OCI-LY1 (cell line): ENCODE results near the gene ZNF724.

Experiments
- EZH2 ChIP-seq: fragments of 200-600 bp; sonication (generic), shearing (Covaris generic); IDR thresholded peaks from 2 replicates; pipeline ENCODE4 v1.8.0; 2017; ENCODE audit warnings: borderline replicate concordance, mixed run types, mild to moderate bottlenecking, antibody characterized with exemption, low read length, moderate library complexity, mixed read lengths
- TF ChIP-seq, protein P1 (sequence below): fragments of 200-600 bp; sonication (generic), shearing (Covaris generic); IDR thresholded peaks from 2 replicates; pipeline ENCODE4 v1.5.1; 2017; ENCODE audit warnings: mild to moderate bottlenecking, antibody characterized with exemption, low read length, moderate library complexity, mixed read lengths

GRCh38 chr19:23261496-23262020, 11.4 kb upstream of the ZNF724 start:
- TF ChIP-seq, protein P1, sequence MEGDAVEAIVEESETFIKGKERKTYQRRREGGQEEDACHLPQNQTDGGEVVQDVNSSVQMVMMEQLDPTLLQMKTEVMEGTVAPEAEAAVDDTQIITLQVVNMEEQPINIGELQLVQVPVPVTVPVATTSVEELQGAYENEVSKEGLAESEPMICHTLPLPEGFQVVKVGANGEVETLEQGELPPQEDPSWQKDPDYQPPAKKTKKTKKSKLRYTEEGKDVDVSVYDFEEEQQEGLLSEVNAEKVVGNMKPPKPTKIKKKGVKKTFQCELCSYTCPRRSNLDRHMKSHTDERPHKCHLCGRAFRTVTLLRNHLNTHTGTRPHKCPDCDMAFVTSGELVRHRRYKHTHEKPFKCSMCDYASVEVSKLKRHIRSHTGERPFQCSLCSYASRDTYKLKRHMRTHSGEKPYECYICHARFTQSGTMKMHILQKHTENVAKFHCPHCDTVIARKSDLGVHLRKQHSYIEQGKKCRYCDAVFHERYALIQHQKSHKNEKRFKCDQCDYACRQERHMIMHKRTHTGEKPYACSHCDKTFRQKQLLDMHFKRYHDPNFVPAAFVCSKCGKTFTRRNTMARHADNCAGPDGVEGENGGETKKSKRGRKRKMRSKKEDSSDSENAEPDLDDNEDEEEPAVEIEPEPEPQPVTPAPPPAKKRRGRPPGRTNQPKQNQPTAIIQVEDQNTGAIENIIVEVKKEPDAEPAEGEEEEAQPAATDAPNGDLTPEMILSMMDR: no peak
- no peak for TF ChIP-seq EZH2
